HEK293 (cell line): ENCODE data around the gene RNF6.

Experiments used
- KLF1 ChIP-seq: fragments of 450-650 bp; formaldehyde crosslinking; IDR thresholded peaks from 2 replicates; pipeline ENCODE4 v1.5.1; 2016; ENCODE audit warnings: missing biosample characterization, missing genetic modification characterization
- TCF7L2 ChIP-seq: IDR thresholded peaks from 2 replicates; pipeline ENCODE4 v1.6.1; 2011; ENCODE audit warnings: low read depth, mild to moderate bottlenecking, inconsistent platforms, low read length, moderate library complexity, borderline replicate concordance
- TF ChIP-seq, protein P1 (sequence below): fragments of 450-650 bp; formaldehyde crosslinking; IDR thresholded peaks from 2 replicates; pipeline ENCODE4 v1.5.1; 2016; ENCODE audit warnings: missing biosample characterization, missing genetic modification characterization
- TF ChIP-seq, protein P2 (sequence below): fragments of 450-650 bp; formaldehyde crosslinking; IDR thresholded peaks from 2 replicates; pipeline ENCODE4 v1.5.1; 2017; ENCODE audit warnings: missing biosample characterization, missing genetic modification characterization

DNA sequence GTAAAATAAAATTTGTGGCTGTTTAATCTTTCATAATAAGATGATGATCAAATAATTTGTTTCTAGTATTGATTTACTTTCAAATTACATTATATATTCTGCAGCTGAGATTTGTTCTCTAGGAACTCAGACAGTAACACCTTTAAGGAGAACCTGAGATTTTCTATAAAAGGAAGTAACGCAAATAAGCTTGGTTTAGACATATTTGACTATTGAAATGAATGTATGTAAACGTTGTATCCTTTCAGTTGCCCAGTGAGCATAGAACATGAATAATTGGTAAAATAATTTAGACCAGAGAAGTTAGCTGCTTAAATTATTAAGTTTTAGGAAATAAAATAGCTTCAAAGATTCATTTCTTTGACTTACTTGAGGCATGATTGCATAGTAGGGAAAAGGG lies 34.9 kb upstream of the RNF6 start:
- TF ChIP-seq, protein P1, sequence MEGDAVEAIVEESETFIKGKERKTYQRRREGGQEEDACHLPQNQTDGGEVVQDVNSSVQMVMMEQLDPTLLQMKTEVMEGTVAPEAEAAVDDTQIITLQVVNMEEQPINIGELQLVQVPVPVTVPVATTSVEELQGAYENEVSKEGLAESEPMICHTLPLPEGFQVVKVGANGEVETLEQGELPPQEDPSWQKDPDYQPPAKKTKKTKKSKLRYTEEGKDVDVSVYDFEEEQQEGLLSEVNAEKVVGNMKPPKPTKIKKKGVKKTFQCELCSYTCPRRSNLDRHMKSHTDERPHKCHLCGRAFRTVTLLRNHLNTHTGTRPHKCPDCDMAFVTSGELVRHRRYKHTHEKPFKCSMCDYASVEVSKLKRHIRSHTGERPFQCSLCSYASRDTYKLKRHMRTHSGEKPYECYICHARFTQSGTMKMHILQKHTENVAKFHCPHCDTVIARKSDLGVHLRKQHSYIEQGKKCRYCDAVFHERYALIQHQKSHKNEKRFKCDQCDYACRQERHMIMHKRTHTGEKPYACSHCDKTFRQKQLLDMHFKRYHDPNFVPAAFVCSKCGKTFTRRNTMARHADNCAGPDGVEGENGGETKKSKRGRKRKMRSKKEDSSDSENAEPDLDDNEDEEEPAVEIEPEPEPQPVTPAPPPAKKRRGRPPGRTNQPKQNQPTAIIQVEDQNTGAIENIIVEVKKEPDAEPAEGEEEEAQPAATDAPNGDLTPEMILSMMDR (tag by site-specific recombination) = no peak
- TF ChIP-seq TCF7L2 (no peak), KLF1 (tag by site-specific recombination) (no peak)
- TF ChIP-seq, protein P2, sequence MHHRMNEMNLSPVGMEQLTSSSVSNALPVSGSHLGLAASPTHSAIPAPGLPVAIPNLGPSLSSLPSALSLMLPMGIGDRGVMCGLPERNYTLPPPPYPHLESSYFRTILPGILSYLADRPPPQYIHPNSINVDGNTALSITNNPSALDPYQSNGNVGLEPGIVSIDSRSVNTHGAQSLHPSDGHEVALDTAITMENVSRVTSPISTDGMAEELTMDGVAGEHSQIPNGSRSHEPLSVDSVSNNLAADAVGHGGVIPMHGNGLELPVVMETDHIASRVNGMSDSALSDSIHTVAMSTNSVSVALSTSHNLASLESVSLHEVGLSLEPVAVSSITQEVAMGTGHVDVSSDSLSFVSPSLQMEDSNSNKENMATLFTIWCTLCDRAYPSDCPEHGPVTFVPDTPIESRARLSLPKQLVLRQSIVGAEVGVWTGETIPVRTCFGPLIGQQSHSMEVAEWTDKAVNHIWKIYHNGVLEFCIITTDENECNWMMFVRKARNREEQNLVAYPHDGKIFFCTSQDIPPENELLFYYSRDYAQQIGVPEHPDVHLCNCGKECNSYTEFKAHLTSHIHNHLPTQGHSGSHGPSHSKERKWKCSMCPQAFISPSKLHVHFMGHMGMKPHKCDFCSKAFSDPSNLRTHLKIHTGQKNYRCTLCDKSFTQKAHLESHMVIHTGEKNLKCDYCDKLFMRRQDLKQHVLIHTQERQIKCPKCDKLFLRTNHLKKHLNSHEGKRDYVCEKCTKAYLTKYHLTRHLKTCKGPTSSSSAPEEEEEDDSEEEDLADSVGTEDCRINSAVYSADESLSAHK (tag by site-specific recombination) = no peak
